Peyer's patch (tissue), 4 donors: Measurements from ENCODE around the gene ZNF749. TPM values are rescaled to one million over a fixed set of nuclear protein-coding genes. Genes with fewer than 3 reads are reported as not detected.

Experiments
- DNase-seq, 3 donors: peaks; one replicate each; pipeline ENCODE4 v3.0.0-alpha.2; 2017 to 2019
- H3K27ac ChIP-seq, 4 donors: fragments of 200-600 bp; sonication (generic); one replicate each; pipeline ENCODE4 v1.5.1; 2016 to 2019
- H3K27me3 ChIP-seq, 2 donors: fragments of 200-600 bp; sonication (generic); one replicate each; pipeline ENCODE4 v1.5.1; 2019
- H3K36me3 ChIP-seq, 3 donors: fragments of 200-600 bp; sonication (generic); one replicate each; pipeline ENCODE4 v1.5.1; 2016 to 2019
- H3K4me1 ChIP-seq, 4 donors: fragments of 200-600 bp; sonication (generic); one replicate each; pipeline ENCODE4 v1.5.1; 2016 to 2019
- H3K4me3 ChIP-seq, 4 donors: fragments of 200-600 bp; sonication (generic); 1 replicate in 3 of 4; 2 replicates in 1 of 4; pipeline ENCODE4 v1.5.1; 2016 to 2019; ENCODE audit warnings: mild to moderate bottlenecking in 1 of 4
- H3K9me3 ChIP-seq, 4 donors: fragments of 200-600 bp; sonication (generic); one replicate each; pipeline ENCODE4 v1.5.1; 2016 to 2019; ENCODE audit warnings: mild to moderate bottlenecking in 1 of 4
- CTCF ChIP-seq, 6 experiments: fragments of 450-650 bp in 4 of 6; fragments of 200-600 bp in 2 of 6; sonication (generic) in 1 of 6; IDR thresholded peaks; one replicate each; pipeline ENCODE4 v1.5.1; 2017 to 2019; ENCODE audit warnings: antibody characterized with exemption in 6 of 6, mild to moderate bottlenecking in 3 of 6, moderate library complexity in 1 of 6
- POLR2A ChIP-seq, 2 donors: fragments of 450-650 bp; IDR thresholded peaks; one replicate each; pipeline ENCODE4 v1.5.1; 2017; ENCODE audit warnings: antibody characterized with exemption in 2 of 2, mild to moderate bottlenecking in 2 of 2, moderate library complexity in 2 of 2
- total RNA-seq, 4 donors: library from RNA; depleted of rRNA; stranded (reverse); fragments of >200 nt; gene quantifications; one replicate each; pipeline ENCODE4 v1.1.0, GENCODE V29; 2016

The ZNF749 gene
- total RNA-seq, 4 donors from 2014 or later = 5.7 to 12.8 (median 10.6) TPM

- no peak for DNase-seq
- H3K4me3 ChIP-seq = no peak overlapping the region
- no peaks in the 10 kb centered on the region for H3K4me1 ChIP-seq
- no peaks in the 10 kb centered on the region for H3K27me3 ChIP-seq
- peaks cover 0 to 8% (median 0%) of the 10 kb centered on the region in 3 donors for H3K36me3 ChIP-seq
- no peak overlapping the region for H3K27ac ChIP-seq
- H3K9me3 ChIP-seq = peaks cover 0 to 24% (median 4%) of the 10 kb centered on the region in 4 donors
- TF ChIP-seq POLR2A (IDR thresholded peaks at IDR 0.05) = no peak
- TF ChIP-seq CTCF (IDR thresholded peaks at IDR 0.05) = no peak
These were observed 31.2 kb upstream of the ZNF749 start for GRCh38 chr19:57403737-57404563.

- H3K9me3 ChIP-seq = peaks cover 0 to 12% (median 4%) of the 10 kb centered on the region in 4 donors
- H3K36me3 ChIP-seq = no peaks in the 10 kb centered on the region
- peaks cover 0 to 3% (median under 1%) of the 10 kb centered on the region in 4 donors for H3K4me1 ChIP-seq
- H3K4me3 ChIP-seq = no peak overlapping the region
- H3K27me3 ChIP-seq = no peaks in the 10 kb centered on the region
- DNase-seq = peak; percentile 60 to 78 (median 70)
- H3K27ac ChIP-seq = no peak overlapping the region
- TF ChIP-seq POLR2A (IDR thresholded peaks at IDR 0.05) = no peak
- TF ChIP-seq CTCF (IDR thresholded peaks at IDR 0.05) = peak in 5 of 6 experiments; percentile 35 to 59 (median 37)
These were observed 28.5 kb upstream of the ZNF749 start for GRCh38 chr19:57406516-57407123.

DNA sequence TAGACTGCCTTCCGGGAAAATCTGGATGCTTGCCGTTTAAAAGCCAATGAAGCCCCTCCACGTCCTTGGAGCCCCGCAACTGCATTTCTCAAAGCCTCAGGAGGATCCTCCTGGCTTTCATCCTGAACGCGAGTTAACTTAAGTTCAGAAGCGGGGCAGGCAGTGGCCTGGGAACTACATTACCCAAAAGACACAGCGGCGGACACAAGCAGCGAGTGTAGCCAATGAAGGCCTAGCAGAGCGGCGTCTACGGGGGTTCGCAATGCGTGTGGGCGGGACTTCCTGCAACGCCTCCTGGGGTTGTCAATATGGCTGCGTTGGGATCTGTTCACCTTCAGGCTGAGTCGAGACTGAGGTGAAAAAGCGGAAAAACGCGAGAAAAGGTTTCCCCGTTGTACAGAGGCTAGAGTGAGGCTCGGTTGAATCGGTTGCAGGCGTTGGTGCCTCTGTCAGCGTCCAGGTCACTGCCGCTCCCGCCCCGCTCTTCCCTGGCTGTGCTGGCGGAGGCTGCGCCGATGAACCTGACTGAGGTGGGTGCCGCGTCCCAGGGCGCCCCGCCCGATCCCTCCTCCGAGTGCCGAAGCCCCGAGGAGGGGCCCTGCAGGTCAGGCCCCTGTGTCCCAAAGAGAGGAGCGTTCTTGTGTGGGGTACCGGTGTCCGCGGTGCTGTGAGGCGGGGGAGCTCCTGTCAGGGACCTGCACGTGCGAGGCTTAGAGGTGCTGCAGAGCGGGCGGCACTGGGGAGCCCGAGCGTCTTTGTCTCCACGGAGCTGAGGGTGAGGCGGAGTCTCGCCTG is 24.1 kb upstream of the ZNF749 start, which contains the start of gene ZNF17:
TSS of gene ZNF17 (plus strand) at position 285 of the 795 bp plus-strand sequence. CDS start 2,455 bp downstream, outside the sequence.
- H3K27me3 ChIP-seq = no peaks in the 10 kb centered on the region
- peak within 1 kb of the TSS; percentile 46 to 77 (median 55) for H3K27ac ChIP-seq
- H3K4me3 ChIP-seq = peak within 1 kb of the TSS; percentile 81 to 96 (median 88)
- DNase-seq = peak; percentile 94 to 98 (median 95)
- peaks cover 0 to 36% (median 0%) of the 10 kb centered on the region in 3 donors for H3K36me3 ChIP-seq
- no peaks in the 10 kb centered on the region for H3K9me3 ChIP-seq
- no peak for TF ChIP-seq POLR2A (IDR thresholded peaks at IDR 0.05)
- H3K4me1 ChIP-seq = peaks cover 0 to 10% (median 2%) of the 10 kb centered on the region in 4 donors

DNA sequence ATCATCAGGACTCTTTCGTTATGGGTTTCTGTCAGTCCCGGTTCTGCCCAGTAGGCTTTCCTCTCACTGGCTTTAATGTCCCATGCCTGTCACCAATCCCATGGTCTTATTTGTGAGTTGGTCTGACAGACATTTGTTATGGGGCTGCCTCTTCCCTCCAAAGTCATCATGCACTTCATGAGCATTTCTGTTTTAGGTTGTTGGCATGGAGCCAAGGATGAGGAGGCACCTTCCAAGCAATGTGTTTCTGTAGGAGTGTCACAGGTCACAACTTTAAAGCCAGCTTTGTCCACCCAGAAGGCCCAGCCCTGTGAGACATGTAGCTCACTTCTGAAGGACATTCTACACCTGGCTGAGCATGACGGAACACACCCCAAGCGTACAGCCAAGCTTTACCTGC is 15.7 kb upstream of the ZNF749 start:
- H3K4me1 ChIP-seq = no peaks in the 10 kb centered on the region
- DNase-seq = no peak
- H3K27ac ChIP-seq = no peak overlapping the region
- H3K4me3 ChIP-seq = no peak overlapping the region
- H3K9me3 ChIP-seq = peaks cover 0 to 55% (median 11%) of the 10 kb centered on the region in 4 donors
- no peaks in the 10 kb centered on the region for H3K27me3 ChIP-seq
- H3K36me3 ChIP-seq = peaks cover 0 to 79% (median 10%) of the 10 kb centered on the region in 3 donors
- TF ChIP-seq CTCF (IDR thresholded peaks at IDR 0.05) (no peak), POLR2A (IDR thresholded peaks at IDR 0.05) (no peak)

- no peak for DNase-seq
- H3K27ac ChIP-seq = no peak overlapping the region
- peaks cover 0 to 63% (median 10%) of the 10 kb centered on the region in 3 donors for H3K36me3 ChIP-seq
- TF ChIP-seq POLR2A (IDR thresholded peaks at IDR 0.05) (no peak), CTCF (IDR thresholded peaks at IDR 0.05) (no peak)
- no peaks in the 10 kb centered on the region for H3K4me1 ChIP-seq
- no peak overlapping the region for H3K4me3 ChIP-seq
- no peaks in the 10 kb centered on the region for H3K27me3 ChIP-seq
- H3K9me3 ChIP-seq = peaks cover 0 to 55% (median 11%) of the 10 kb centered on the region in 4 donors
These were observed 14.1 kb upstream of the ZNF749 start for GRCh38 chr19:57421037-57421436.
